Renal pelvis (tissue), 12 donors: ENCODE data around the gene DCPS. TPM values are rescaled to one million over a fixed set of nuclear protein-coding genes. Genes with fewer than 3 reads are reported as not detected.
"Not testable (repeated sequence)": the region's sequence is repeated elsewhere in the genome, so short reads cannot be mapped to it uniquely, and the experiment has no call there.

Experiments
- DNase-seq: peaks from one replicate; pipeline ENCODE4 v3.0.0-alpha.2; 2013
- long read RNA-seq, 16 experiments: transcript quantifications; one replicate each; lab custom pipeline, GENCODE V29; 2026
- polyA plus RNA-seq, 3 donors: library from polyadenylated mRNA; unstranded; fragments of 120-200 nt; gene quantifications; one replicate each; pipeline ENCODE4 v1.2.1, GENCODE V29; 2013; ENCODE audit not compliant: insufficient read length in 3 of 3

Gene DCPS, protein sequence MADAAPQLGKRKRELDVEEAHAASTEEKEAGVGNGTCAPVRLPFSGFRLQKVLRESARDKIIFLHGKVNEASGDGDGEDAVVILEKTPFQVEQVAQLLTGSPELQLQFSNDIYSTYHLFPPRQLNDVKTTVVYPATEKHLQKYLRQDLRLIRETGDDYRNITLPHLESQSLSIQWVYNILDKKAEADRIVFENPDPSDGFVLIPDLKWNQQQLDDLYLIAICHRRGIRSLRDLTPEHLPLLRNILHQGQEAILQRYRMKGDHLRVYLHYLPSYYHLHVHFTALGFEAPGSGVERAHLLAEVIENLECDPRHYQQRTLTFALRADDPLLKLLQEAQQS
- 10 to 100 TPM; 15.4 to 17.0 (median 16.7) TPM for polyA plus RNA-seq
- long read RNA-seq, donor 1, transcript DCPS-201 (6 exons, 1,479 nt) = major isoform, 8 of 17 reads
- long read RNA-seq, donor 1, partial matches to known transcripts = 0 of 17 reads
- long read RNA-seq, donor 1, other reads (novel, unspliced or antisense) = 8 of 17 reads
- long read RNA-seq, donor 2, transcript DCPS-201 (6 exons, 1,479 nt) = major isoform, 9 of 9 reads
- long read RNA-seq, donor 2, partial matches to known transcripts = 0 of 9 reads
- long read RNA-seq, donor 2, other reads (novel, unspliced or antisense) = 0 of 9 reads
- long read RNA-seq, donor 3, transcript DCPS-201 (6 exons, 1,479 nt) = major isoform, 7 of 7 reads
- long read RNA-seq, donor 3, partial matches to known transcripts = 0 of 7 reads
- long read RNA-seq, donor 3, other reads (novel, unspliced or antisense) = 0 of 7 reads
- long read RNA-seq, donor 4, transcript DCPS-201 (6 exons, 1,479 nt) = major isoform, 11 of 11 reads
- long read RNA-seq, donor 4, partial matches to known transcripts = 0 of 11 reads
- long read RNA-seq, donor 4, other reads (novel, unspliced or antisense) = 0 of 11 reads
- long read RNA-seq, donor 5, transcript DCPS-201 (6 exons, 1,479 nt) = major isoform, 5 of 5 reads
- long read RNA-seq, donor 5, partial matches to known transcripts = 0 of 5 reads
- long read RNA-seq, donor 5, other reads (novel, unspliced or antisense) = 0 of 5 reads
- long read RNA-seq, donor 6, transcript DCPS-201 (6 exons, 1,479 nt) = major isoform, 8 of 14 reads
- long read RNA-seq, donor 6, partial matches to known transcripts = 0 of 14 reads
- long read RNA-seq, donor 6, other reads (novel, unspliced or antisense) = 6 of 14 reads
- long read RNA-seq, donor 7, partial matches to known transcripts = 0 of 3 reads
- long read RNA-seq, donor 7, other reads (novel, unspliced or antisense) = 0 of 3 reads
- long read RNA-seq, donor 8, partial matches to known transcripts = 0 of 1 reads
- long read RNA-seq, donor 8, other reads (novel, unspliced or antisense) = 0 of 1 reads
- long read RNA-seq, donor 9, partial matches to known transcripts = 0 of 4 reads
- long read RNA-seq, donor 9, other reads (novel, unspliced or antisense) = 0 of 4 reads
- long read RNA-seq, donor 10, transcript DCPS-201 (6 exons, 1,479 nt) = major isoform, 5 of 5 reads
- long read RNA-seq, donor 10, partial matches to known transcripts = 0 of 5 reads
- long read RNA-seq, donor 10, other reads (novel, unspliced or antisense) = 0 of 5 reads
- long read RNA-seq, donor 11, transcript DCPS-201 (6 exons, 1,479 nt) = major isoform, 7 of 7 reads
- long read RNA-seq, donor 11, partial matches to known transcripts = 0 of 7 reads
- long read RNA-seq, donor 11, other reads (novel, unspliced or antisense) = 0 of 7 reads
- long read RNA-seq, donor 12, transcript DCPS-201 (6 exons, 1,479 nt) = major isoform, 9 of 9 reads
- long read RNA-seq, donor 12, partial matches to known transcripts = 0 of 9 reads
- long read RNA-seq, donor 12, other reads (novel, unspliced or antisense) = 0 of 9 reads
- long read RNA-seq, donor 13, partial matches to known transcripts = 0 of 4 reads
- long read RNA-seq, donor 13, other reads (novel, unspliced or antisense) = 0 of 4 reads
- long read RNA-seq, donor 14 = 0 reads
- long read RNA-seq, donor 15, transcript DCPS-201 (6 exons, 1,479 nt) = major isoform, 10 of 10 reads
- long read RNA-seq, donor 15, partial matches to known transcripts = 0 of 10 reads
- long read RNA-seq, donor 15, other reads (novel, unspliced or antisense) = 0 of 10 reads
- long read RNA-seq, donor 16, transcript DCPS-201 (6 exons, 1,479 nt) = major isoform, 10 of 10 reads
- long read RNA-seq, donor 16, partial matches to known transcripts = 0 of 10 reads
- long read RNA-seq, donor 16, other reads (novel, unspliced or antisense) = 0 of 10 reads

DNA sequence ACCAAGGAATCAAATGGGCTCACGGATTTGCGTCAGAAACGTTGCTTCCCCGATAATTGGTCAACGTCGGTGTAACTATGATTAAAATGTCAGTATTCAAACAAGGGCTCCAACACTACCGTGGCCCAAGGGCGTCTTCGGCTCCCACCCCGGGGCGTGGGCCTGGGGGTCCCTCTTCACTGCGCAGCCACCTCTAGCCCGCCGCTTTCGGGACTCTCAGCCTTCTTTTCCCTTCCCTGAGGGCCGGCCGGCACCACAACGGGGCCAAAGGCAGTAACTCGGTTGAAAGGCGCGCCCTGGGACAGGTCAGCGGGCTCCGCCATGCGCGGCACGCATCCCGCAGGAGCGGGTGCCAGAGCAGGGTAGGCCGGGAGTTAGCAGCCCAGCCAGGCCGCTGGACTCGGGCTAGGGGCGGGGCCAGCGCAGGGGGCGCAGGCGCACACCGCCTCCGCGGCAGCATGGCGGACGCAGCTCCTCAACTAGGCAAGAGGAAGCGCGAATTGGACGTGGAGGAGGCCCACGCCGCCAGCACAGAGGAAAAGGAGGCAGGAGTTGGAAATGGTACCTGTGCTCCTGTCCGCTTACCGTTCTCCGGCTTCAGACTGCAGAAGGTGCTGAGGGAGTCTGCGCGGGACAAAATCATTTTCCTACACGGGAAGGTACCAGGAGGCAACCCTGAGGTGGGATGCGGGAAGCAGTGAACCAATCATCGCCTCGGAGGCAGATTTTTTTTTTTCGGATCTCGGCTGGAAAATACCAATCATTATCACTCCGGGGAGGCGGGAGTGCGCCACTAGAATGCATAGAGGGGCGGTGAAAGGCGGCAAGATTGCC, at the start of gene DCPS:
DCPS (plus strand) TSS at position 438 of the 834 bp plus-strand sequence; CDS start at position 459, 21 bp downstream.
- peak; percentile 91 for DNase-seq

DNA sequence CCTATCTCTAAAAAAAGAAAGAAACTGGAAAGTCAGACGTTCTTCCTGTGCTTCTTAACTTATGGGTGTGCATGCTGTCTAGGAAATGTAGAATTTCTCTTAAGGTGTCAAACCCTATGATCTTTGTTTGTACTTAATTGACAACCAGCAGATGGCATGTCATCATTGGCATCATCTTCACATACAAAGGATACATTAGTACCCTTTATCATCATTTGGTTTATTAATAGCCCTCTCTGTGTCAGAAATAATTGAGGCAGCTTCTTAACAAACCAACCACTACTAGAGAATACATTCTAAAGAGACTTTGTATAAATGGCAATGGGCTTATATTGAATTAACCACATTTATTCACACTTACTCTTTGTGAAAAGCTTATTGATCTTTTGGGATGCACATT, 49.0 kb upstream of the DCPS start:
- DNase-seq = no peak

DNA sequence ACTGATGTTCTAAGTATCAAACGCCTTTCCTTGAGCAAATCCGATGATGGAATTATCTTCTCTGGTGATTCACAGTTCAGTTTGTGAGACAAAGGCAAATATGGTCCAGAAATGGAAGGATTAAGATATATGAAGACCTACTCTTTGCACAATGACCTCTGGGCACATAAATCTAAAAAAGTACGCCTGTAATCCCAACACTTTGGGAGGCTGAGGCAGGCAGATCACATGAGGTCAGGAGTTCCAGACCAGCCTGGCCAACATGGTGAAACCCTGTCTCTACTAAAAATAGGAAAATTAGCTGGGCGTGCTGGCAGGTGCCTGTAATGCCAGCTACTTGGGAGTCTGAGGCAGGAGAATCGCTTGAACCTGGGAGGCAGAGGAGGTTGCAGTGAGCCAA, 48.4 kb upstream of the DCPS start:
- not testable (repeated sequence) for DNase-seq

DNA sequence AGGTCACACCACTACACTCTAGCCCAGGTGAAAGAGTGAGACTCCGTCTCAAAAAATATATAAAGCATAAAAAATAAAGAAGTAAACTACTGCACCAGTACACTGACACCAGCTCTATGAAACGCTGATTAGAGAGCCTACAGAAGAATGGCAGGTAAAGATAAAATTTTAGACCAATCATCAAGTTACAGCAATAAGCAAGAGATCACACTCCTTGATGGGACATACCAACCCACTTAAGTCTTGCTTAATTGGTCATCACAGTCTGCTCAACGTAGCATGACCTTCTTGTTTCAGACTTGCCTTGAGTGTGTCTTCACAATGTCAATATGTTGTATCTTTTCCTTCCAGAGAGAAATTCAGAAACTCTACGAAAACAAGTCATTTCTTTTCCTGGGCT, 47.6 kb upstream of the DCPS start:
- no peak for DNase-seq

DNA sequence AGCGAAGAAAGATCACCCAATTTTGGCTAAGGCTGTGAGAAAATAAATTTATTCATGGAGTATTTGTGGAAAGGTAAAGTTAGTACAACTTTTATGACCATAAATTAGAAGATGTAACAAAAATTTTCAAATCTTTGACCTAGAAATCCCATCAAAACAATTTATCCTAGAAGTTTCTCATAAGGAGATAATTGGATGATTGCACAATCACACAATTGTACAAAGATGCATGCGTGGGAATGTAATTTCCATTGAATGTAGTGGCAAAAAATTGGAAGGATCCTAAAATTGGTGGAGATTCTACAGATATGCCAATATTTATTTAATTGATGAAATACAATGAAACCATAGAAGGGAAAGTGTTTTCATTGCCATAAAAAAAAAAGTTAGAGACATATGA, 46.7 kb upstream of the DCPS start:
- no peak for DNase-seq

DNA sequence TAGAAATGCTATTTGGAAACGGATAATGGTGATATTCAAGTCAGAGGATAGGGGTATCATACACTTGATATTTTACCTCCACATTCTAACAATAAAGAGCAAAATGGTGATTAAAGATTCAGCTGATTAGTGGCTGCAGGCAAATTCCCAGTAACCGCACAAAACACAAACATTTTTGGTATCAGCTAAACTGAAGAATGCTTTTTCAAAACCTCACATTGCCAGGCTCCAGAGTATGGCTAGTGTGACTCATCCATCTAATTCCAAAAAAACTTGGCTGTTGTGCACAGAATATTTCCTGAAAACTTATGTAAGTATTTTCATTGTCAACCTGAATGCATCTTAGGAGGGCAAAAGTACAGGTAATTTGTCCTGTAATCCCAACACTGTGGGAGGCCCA, 46.1 kb upstream of the DCPS start:
- no peak for DNase-seq

DNA sequence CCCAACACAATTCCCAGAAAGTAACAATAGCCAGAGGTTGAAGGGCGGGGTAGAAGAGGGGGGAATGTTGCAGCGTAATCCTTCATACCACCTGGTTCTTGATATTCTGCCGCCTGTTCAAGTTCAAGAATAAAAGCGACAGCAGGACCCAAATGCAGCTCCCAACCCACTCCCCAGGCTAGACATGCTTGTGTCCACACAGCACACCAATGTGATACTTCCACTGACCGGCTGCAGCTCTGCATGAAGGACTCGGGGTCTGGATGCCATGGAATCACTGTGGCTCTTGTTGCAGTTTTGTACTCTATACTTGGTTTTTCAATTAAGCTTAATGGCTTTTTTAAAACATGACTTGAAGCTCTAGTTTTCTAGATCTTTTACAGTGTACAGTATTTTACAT, 41.6 kb upstream of the DCPS start:
- DNase-seq = no peak

DNA sequence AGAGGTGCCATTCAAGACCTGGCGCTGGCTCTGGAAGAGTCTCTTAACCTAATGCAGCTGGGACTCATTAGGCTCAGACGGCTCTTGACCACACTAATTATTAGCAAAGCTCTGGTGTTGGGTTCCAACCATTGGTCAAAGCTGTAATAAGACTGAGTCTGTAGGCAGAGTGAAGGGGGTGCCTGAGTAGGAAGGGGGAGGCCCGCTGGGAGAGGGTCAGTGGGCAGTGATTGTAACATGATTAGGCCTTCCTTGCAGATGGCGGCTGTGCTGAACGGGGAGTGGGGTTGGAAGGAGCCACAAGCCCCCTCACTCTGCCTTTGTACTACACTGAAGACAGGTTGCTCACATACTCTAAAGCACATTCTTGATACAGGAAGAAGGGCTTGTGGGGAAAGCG, 40.4 kb upstream of the DCPS start:
- DNase-seq = no peak

DNA sequence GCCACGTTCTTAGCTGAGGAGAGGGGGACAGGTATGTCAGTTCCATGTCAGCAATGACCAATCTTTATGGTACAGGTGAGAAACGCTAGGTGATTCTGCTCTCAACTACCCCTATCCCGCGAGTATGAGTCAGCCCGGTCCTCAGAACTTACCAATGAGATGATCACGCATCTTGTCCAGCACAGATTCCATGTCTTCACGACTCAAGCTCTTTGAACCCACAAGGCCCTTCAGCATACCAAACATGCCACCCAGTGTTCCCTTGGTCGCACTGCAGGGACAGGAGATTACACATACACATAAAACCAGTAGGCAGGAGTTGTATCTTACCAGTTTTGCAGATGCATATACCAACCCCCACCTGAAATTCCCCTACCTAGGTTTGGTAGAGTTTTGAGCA, 38.0 kb upstream of the DCPS start:
- no peak for DNase-seq

DNA sequence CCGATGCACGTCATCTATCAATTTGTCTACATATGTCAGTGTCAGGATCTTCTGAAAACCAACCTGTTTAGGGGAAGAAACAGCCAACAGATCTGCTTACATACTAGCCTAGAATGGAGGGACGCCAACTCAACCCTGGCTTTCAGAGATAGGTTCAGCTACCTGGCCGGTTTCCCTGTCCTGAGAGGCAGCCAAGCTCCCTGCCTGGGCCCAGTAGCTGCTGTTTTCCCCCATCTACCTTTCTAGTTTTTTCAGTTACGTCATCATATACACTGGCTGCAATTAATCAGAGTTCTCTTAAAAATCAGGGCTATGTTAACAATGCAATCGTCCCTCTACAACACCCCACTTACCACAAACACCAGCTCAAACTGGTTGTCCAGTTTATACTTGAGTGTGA, 36.2 kb upstream of the DCPS start:
- no peak for DNase-seq

DNA sequence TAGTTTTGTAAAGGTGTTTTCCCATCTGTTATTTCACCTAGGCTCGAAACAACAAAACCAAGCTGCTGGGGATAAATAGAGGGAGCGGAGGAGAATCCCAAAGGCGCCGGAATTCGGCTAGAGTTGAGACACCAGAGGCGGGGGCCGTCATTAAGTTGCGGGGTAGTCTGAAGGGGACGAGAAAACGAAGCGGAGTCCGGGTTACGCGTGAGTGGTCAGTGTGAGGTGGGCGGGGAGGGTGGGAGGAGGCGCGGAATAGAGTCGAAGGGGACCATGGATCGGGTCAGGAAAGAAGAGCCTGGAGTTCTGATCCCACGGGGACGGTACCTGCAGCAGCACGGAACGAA, 35.5 kb upstream of the DCPS start:
- no peak for DNase-seq

DNA sequence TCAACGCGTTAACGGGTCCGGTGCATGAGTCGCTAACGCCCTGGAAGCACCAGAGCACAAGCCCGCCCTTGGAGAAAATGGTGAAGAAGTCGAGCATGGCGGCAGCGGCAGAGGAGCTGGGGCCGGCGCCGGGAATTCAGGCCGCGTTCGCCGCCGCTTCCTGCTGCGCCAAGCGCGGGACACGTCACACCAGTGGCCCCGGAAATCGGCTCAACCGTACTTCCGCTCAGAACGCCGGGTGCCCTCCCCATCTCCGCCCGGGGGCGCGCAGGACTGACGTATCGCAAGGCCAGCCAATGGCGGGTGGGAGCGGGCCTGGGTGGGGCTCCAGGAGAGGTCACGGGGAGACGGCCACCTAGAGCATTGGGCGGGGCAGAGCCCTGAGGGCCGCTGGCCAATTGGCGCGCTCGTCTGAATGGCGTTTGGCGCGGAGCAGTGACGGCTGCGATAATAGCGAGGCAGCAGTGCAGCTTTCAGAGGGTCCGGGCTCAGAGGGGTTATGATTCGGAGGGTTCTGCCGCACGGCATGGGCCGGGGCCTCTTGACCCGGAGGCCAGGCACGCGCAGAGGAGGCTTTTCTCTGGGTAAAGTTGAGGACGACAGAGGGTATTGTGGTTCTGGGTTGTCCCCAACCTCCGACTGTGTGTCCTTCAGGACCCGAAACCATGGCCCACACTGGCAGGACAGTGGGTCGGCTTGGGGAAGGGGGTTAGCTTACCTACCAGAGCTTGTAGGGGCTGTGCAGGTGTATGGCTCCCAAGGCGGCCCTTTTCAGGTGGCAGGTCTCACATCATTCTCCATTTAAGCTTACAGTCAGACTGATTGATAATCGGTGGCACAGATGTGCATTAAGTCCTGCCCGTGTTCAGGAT, 34.9 kb upstream of the DCPS start, which contains the start of the genes FOXRED1 and SRPRA:
FOXRED1 (plus strand) TSS at position 447 of the 872 bp plus-strand sequence; CDS start at position 500, 53 bp downstream.
SRPRA (minus strand) TSS at position 188 of the 872 bp plus-strand sequence; CDS start at position 97, 91 bp downstream.
- peak; percentile 99 for DNase-seq

DNA sequence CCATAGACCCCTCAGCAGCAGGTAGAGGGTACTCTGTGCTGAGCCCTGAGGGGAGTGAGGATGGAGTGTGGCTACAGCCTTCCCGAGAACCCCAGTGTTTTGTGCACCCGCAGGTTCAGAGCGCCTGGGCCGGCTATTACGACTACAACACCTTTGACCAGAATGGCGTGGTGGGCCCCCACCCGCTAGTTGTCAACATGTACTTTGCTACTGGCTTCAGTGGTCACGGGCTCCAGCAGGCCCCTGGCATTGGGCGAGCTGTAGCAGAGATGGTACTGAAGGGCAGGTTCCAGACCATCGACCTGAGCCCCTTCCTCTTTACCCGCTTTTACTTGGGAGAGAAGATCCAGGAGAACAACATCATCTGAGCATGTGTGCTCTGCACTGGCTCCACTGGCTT, 26.5 kb upstream of the DCPS start:
- no peak for DNase-seq

DNA sequence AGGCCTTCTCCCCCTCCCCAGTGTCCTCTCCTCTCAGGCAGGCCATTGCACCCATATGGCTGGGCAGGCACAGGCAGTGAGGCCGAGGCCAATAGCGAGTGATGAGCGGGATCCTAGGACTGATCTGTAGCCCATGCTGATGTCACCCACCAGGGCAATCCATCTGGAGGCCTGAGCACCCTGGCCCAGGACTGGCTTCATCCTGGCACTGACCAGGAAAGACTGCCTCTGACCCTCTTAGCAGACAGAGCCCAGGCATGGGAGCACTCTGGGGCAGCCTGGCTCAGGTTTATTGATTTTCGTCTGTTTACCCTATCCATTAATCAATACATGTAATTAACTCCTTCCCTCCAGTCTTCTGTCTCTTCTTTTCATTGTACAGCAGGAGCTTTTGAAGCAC, 26.1 kb upstream of the DCPS start:
- DNase-seq = no peak

DNA sequence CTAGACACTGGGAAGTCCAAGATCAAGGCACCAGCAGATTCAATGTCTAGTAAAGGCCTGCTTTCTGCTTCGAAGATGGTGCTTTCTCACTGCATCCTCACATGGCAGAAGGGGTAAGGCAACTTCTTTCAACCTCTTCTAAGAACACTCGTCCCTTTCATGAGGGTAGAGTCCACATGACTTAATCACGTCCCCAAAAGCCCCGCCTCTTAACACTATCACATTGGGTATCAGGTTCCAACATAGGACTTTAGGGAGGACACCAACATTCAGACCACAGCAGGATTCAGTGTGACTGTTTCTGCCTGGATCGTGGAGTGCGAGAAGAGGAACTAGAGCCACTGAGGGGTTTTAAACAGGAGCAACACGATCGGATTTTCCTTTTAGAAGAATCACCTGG, 24.7 kb upstream of the DCPS start:
- DNase-seq = no peak

DNA sequence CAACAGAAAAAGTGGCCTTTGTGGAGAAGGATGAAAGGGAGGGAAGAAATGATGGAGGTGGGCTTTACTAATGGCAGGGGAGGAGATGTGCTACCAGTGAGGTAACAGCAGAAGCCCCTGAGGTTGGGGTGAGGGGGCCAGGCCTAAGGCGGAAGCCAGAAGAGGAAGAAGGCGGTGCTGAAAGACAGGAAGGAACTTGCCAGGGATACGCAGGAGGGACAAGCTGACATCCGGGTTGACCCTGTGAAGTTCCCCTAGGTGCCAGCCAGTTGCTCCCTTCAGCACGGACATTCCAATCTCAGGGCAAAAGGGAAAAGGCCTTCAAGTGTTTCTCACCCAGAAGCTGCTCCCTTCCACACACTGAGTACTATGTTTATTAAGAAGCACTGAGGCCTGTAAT, 23.3 kb upstream of the DCPS start:
- DNase-seq = no peak

DNA sequence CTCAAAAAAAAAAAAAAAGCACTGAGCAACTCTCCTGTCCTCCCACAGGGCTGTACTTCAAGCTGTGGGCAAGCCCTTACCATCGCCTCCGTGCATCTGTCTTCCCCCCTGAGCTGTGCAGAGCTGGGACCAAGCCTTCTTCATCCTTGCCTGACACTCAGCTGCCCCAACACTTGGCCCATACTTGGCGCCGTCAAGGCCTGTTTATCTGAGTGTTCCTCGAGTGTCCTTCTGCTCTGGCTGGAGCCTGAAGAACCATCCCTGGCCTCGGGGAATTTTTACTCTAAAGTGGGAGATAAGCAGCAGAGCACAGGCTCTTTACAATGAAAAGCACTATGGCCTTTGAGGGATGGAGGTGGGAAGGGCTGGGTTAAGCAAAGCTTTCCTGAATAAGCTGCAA, 22.6 kb upstream of the DCPS start:
- DNase-seq = no peak

DNA sequence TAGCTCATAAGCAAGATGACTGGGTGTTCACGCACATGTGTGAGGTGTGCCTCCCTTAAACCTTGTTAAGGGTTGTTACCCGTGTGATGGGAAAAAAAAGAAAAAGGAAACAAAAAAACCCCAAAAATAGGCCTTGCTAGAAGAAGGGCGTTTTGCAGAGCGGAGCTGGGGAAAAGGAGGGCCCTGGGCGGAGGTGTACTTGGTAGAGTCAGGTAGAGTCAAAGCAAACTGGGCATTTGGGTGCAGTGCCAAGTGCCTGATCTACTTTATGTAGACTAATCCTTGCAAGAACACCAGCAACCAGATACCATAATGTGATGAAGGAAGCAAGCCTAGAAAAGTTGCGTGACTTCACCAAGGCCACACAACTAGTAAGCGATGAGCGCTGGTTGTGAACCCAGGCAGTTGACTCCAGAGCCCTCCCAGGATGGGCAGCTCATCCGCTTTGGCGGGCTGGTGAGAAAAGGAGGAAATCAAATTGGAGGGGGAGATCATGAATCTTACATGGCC, 22.1 kb upstream of the DCPS start:
- DNase-seq = no peak
